Measurements from ENCODE around the gene CCDC39.
"Not testable (repeated sequence)": the region's sequence is repeated elsewhere in the genome, so short reads cannot be mapped to it uniquely, and the experiment has no call there.

CCDC39 gene

DNA sequence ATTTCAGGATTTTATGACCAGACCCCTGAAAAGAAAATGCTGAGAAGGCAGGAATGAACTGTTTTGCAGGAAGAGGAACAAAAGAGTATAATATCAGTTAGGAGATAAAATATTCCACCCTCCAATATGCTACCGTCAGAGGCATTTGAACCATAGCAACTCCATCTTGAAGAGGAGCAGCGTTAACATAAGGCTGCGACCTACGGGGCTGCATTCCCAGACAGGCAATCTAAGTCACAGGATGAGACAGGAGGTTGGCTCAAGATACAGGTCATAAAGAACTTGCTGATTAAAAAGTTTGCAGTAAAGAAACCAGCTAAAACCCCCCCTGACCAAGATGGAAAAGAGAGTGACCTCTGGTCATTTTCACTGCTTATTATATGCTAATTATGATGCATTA, 22.9 kb downstream of the CCDC39 start:
- H3K9me3 Mint-ChIP-seq = no peaks in the 10 kb centered on the region
- DNase-seq (ENCODE audit: low spot score in 2 of 2) (no peak), ATAC-seq (no peak)
- H3K4me3 Mint-ChIP-seq = no peak overlapping the region
- H3K27ac Mint-ChIP-seq = no peak overlapping the region
- no peaks in the 10 kb centered on the region for H3K4me1 Mint-ChIP-seq
- no peaks in the 10 kb centered on the region for H3K36me3 Mint-ChIP-seq

DNA sequence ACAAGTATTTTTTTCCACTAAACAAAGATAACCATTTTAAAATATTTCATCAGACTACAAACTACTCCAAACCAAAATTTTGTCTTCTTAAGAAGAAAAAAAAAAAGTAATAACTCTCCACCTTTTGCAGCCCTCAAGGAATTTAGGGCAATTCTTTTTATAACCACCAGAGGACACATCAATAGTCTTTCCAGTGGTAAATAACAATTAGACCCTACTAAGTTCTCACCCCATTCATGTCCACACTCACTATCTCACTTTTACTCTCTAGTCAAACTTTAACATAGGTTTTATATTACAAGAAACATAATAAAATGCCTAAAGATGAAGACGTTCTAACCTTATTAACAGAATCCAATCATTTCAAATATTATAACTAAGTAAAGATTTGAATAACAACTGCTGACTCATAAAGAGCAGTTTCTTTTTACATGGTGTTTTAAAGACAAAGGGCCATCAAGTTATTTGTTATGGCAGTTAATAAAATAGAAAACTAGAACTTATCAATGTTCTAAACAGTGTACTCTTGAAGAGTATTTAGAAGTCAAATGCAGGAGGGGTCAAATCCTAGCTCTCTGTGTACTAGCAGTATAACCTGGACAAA, 33.0 kb downstream of the CCDC39 start:
- H3K4me1 Mint-ChIP-seq = no peaks in the 10 kb centered on the region
- H3K4me3 Mint-ChIP-seq = no peak overlapping the region
- no peak overlapping the region for H3K27ac Mint-ChIP-seq
- DNase-seq (ENCODE audit: low spot score in 2 of 2) = no peak
- ATAC-seq = peak; percentile 8
- H3K9me3 Mint-ChIP-seq = no peaks in the 10 kb centered on the region
- no peaks in the 10 kb centered on the region for H3K36me3 Mint-ChIP-seq

GRCh38 chr3:180640987-180641386, 38.3 kb downstream of the CCDC39 start:
- H3K27ac Mint-ChIP-seq = no peak overlapping the region
- H3K9me3 Mint-ChIP-seq = no peaks in the 10 kb centered on the region
- no peak for DNase-seq (ENCODE audit: low spot score in 2 of 2)
- no peaks in the 10 kb centered on the region for H3K36me3 Mint-ChIP-seq
- H3K4me1 Mint-ChIP-seq = no peaks in the 10 kb centered on the region
- no peak overlapping the region for H3K4me3 Mint-ChIP-seq
- no peak for ATAC-seq

DNA sequence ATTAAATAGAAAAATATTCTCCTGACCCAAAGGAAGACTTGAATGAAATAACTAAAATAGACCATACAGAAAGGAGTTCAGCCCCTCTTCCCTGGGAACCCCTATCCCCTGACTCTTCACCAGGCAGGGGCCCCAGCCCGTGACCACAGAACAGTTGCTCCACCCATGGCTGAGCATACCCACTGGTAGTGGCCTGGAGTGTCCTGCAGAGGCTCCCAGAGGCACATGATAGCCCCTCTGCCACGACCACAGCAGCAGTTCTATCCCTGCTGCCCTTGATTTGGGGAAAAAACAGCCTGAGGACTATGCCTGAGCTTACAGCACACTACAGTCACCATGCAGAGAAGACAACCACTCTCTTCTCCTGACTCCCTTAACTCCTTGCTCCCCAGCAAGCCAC, 45.6 kb downstream of the CCDC39 start:
- no peak overlapping the region for H3K27ac Mint-ChIP-seq
- H3K4me3 Mint-ChIP-seq = no peak overlapping the region
- peak; percentile 45 for ATAC-seq
- H3K4me1 Mint-ChIP-seq = peaks cover 6% of the 10 kb centered on the region
- no peak for DNase-seq (ENCODE audit: low spot score in 2 of 2)
- H3K9me3 Mint-ChIP-seq = no peaks in the 10 kb centered on the region
- no peaks in the 10 kb centered on the region for H3K36me3 Mint-ChIP-seq

DNA sequence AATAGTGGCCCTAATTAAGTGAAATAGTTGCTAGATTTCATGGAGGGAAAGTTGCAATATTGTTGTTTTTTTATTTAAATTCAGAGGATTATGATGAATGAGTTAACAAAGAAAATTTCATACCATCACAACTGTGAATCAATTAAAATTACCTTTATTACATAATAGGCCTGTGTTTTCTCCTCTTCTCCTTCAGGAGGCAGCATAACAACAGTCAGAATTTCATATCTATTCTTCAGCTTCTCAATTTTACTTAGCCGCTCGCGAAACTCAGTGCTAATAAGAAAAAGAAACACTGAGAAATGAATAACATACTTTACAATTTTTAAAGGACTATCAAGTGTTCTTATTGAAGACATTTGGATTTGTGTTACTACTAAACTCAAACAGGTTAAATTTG, 48.0 kb downstream of the CCDC39 start:
- DNase-seq (ENCODE audit: low spot score in 2 of 2) (no peak), ATAC-seq (no peak)
- Mint-ChIP-seq H3K4me3 (no peak overlapping the region), H3K27ac (no peak overlapping the region), H3K9me3 (no peaks in the 10 kb centered on the region), H3K4me1 (peaks cover 6% of the 10 kb centered on the region), H3K36me3 (no peaks in the 10 kb centered on the region)

GRCh38 chr3:180630371-180630770, 48.9 kb downstream of the CCDC39 start:
- DNase-seq (ENCODE audit: low spot score in 2 of 2) (no peak), ATAC-seq (peak; percentile 90)
- H3K9me3 Mint-ChIP-seq = no peaks in the 10 kb centered on the region
- H3K4me3 Mint-ChIP-seq = no peak overlapping the region
- no peak overlapping the region for H3K27ac Mint-ChIP-seq
- H3K36me3 Mint-ChIP-seq = no peaks in the 10 kb centered on the region
- H3K4me1 Mint-ChIP-seq = peaks cover 12% of the 10 kb centered on the region

DNA sequence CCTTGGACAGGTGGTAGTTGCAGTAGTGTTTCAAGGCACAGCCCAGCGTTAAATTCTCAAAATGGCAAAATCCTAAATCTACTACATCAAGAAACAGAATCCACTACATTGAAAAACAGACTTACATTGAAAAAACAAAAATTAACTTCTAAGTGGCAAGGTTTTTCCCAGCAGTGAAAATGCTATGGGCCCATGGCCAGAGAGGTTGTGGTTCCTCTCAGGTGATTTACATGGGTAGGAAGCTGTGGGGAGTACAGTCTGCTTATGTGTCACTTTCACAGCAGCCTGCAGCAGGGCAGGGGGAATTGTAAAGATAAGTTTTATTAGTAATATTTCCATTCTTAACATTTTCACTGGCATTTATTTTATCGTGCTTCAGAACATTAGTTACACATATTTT, 52.4 kb downstream of the CCDC39 start:
- Mint-ChIP-seq H3K4me1 (peaks cover 35% of the 10 kb centered on the region), H3K27ac (no peak overlapping the region), H3K9me3 (peaks cover 2% of the 10 kb centered on the region), H3K36me3 (peaks cover 14% of the 10 kb centered on the region), H3K4me3 (no peak overlapping the region)
- DNase-seq (ENCODE audit: low spot score in 2 of 2) (no peak), ATAC-seq (no peak)

GRCh38 chr3:180624714-180625113, 54.6 kb downstream of the CCDC39 start:
- H3K4me1 Mint-ChIP-seq = peaks cover 29% of the 10 kb centered on the region
- DNase-seq (ENCODE audit: low spot score in 2 of 2) (no peak), ATAC-seq (peak; percentile 79)
- peaks cover 14% of the 10 kb centered on the region for H3K36me3 Mint-ChIP-seq
- H3K9me3 Mint-ChIP-seq = peaks cover 2% of the 10 kb centered on the region
- peak overlapping the region; percentile 43 for H3K27ac Mint-ChIP-seq
- H3K4me3 Mint-ChIP-seq = no peak overlapping the region

DNA sequence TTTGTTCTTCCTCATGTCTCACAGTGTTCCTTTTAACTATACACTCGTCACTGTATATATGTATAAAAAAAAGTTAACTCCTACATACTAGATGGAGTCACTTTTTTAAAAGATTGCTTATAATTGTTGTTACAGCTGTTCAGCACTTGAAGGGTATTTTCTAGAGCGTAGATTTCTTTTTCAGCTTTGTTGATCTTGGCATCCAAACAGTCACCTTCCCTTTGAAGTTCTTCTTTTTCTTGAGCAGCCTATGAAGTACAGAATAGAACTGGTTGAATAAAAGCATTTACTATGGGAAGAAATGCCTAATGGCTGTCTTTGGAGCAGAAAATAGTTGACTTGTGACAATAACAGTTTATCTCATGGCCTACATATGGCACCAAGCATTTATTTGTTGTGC, 59.6 kb downstream of the CCDC39 start:
- Mint-ChIP-seq H3K4me3 (no peak overlapping the region), H3K36me3 (peaks cover 32% of the 10 kb centered on the region), H3K4me1 (peaks cover 17% of the 10 kb centered on the region), H3K27ac (no peak overlapping the region), H3K9me3 (peaks cover 2% of the 10 kb centered on the region)
- DNase-seq (ENCODE audit: low spot score in 2 of 2) (no peak), ATAC-seq (no peak)

DNA sequence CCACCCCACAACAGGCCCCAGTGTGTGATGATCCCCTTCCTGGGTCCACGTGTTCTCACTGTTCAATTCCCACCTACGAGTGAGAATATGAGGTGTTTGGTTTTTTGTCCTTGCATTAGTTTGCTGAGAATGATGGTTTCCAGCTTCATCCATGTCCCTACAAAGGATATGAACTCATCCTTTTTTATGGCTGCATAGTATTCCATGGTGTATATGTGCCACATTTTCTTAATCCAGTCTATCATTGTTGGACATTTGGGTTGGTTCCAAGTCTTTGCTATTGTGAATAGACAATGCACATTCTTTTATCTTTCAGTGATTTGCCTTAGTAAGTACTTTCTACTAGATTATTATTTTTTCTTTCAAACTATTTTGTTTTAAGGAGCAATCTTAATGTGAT, 60.7 kb downstream of the CCDC39 start:
- not testable (repeated sequence) for DNase-seq (ENCODE audit: low spot score in 2 of 2); H3K9me3 Mint-ChIP-seq; H3K4me1 Mint-ChIP-seq; H3K27ac Mint-ChIP-seq; H3K4me3 Mint-ChIP-seq; ATAC-seq
- H3K36me3 Mint-ChIP-seq = peaks cover 34% of the 10 kb centered on the region

- H3K27ac Mint-ChIP-seq = no peak overlapping the region
- peaks cover 49% of the 10 kb centered on the region for H3K36me3 Mint-ChIP-seq
- no peaks in the 10 kb centered on the region for H3K9me3 Mint-ChIP-seq
- no peak for DNase-seq (ENCODE audit: low spot score in 2 of 2)
- H3K4me3 Mint-ChIP-seq = no peak overlapping the region
- no peaks in the 10 kb centered on the region for H3K4me1 Mint-ChIP-seq
- ATAC-seq = no peak
Observed at GRCh38 chr3:180617049-180617448, 62.2 kb downstream of the CCDC39 start.

DNA sequence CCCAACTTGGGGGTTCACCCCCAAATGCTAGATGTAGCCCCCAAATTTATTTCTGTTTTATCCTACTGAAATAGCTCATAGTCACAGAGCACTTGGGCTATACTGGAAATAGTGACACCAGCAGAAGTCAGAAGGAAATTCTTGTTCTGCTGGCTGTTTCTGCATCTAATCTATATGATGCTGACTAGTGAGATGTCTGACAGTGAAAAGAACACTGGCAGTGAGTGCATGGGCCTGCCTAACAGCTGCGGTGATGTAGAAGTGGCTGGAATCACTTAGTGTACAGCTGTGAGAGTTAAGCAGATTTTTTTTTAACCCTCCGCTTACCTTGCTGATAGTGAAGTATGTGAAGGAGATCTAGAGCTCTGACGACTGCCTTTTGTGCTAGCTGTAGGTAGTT, 63.3 kb downstream of the CCDC39 start:
- H3K4me1 Mint-ChIP-seq = no peaks in the 10 kb centered on the region
- peak overlapping the region; percentile 70 for H3K27ac Mint-ChIP-seq
- ATAC-seq (peak; percentile 55), DNase-seq (ENCODE audit: low spot score in 2 of 2) (no peak)
- no peak overlapping the region for H3K4me3 Mint-ChIP-seq
- peaks cover 60% of the 10 kb centered on the region for H3K36me3 Mint-ChIP-seq
- H3K9me3 Mint-ChIP-seq = no peaks in the 10 kb centered on the region

GRCh38 chr3:180612364-180612763, 66.9 kb downstream of the CCDC39 start:
- Mint-ChIP-seq H3K4me1 (no peaks in the 10 kb centered on the region), H3K36me3 (peaks cover 89% of the 10 kb centered on the region), H3K9me3 (no peaks in the 10 kb centered on the region), H3K4me3 (no peak overlapping the region), H3K27ac (no peak overlapping the region)
- no peak for DNase-seq (ENCODE audit: low spot score in 2 of 2)
- ATAC-seq = no peak

GRCh38 chr3:180611006-180611405, 68.3 kb downstream of the CCDC39 start:
- no peaks in the 10 kb centered on the region for H3K9me3 Mint-ChIP-seq
- DNase-seq (ENCODE audit: low spot score in 2 of 2) (no peak), ATAC-seq (no peak)
- no peaks in the 10 kb centered on the region for H3K4me1 Mint-ChIP-seq
- peak overlapping the region; percentile 76 for H3K27ac Mint-ChIP-seq
- H3K4me3 Mint-ChIP-seq = no peak overlapping the region
- H3K36me3 Mint-ChIP-seq = peaks cover 95% of the 10 kb centered on the region

DNA sequence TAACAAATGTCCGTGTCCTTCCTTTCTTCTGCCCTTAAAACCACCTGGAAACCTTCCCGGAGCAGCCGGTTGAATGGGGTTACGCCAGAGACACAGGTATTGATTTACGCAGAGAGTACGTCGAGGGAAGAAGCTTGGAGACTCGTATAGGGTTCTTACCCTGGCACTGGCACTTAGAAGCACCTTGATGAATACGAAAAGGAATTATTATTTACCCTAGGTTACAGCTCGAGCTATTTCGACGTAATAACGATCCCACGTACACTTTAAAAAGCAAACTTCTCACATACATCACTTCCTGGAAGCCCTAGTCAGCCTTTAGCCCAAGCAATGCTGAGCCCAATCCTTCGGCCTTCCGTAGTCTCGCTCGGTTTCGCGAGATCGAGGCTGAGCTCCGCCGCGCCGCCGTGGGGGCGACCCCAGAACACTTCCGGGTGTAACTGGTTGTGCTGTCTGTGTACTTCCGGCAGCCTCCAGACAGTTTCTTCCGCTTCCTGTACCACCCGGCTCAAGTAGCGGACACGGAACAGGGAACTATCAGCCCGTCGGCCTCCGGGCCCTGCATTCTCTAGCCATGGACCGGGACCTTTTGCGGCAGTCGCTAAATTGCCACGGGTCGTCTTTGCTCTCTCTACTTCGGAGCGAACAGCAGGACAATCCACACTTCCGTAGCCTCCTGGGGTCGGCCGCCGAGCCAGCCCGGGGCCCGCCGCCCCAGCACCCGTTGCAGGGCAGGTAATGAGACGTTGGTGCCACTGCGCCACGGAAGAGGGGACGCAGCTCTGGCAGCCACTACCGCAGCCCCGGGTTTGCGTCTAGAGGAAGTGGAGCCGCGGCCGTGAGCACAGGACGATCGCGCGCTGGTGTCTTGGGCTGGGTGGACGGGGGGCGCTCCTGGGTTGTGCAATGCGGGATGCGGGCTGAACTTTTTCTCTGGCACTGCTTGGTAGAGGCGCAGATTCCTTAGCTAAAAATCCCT, 77.3 kb downstream of the CCDC39 start, which contains the start of gene TTC14:
TSS of gene TTC14 (plus strand) at position 476 of the 979 bp plus-strand sequence. CDS start at position 575, 99 bp downstream.
- Mint-ChIP-seq H3K27ac (peak within 1 kb of the TSS; percentile 96), H3K36me3 (peaks cover 53% of the 10 kb centered on the region), H3K4me3 (peak within 1 kb of the TSS; percentile 94), H3K9me3 (no peaks in the 10 kb centered on the region), H3K4me1 (no peaks in the 10 kb centered on the region)
- ATAC-seq (peak; percentile 97), DNase-seq (ENCODE audit: low spot score in 2 of 2) (peak; percentile 80 to 95)

- Mint-ChIP-seq H3K9me3 (no peaks in the 10 kb centered on the region), H3K27ac (peak overlapping the region; percentile 96), H3K4me1 (no peaks in the 10 kb centered on the region), H3K4me3 (no peak overlapping the region), H3K36me3 (peaks cover 38% of the 10 kb centered on the region)
- no peak for ATAC-seq
- DNase-seq (ENCODE audit: low spot score in 2 of 2) = no peak
Observed at GRCh38 chr3:180600473-180600872, 78.8 kb downstream of the CCDC39 start.

All from stimulated activated effector memory CD8-positive, alpha-beta T cell treated with anti-CD3 and anti-CD28 coated beads, Interleukin-12 subunit alpha, Interleukin-12 subunit beta, amount 100 ng/mL, for 72 hours (primary cell).